Renal cortical epithelial cell (primary cell): ENCODE measurements around the gene CDK14. TPM values are rescaled to one million over a fixed set of nuclear protein-coding genes. Genes with fewer than 3 reads are reported as not detected.
A peak's percentile ranks its signal among the peaks of the same experiment; 100 is the strongest.

ENCODE experiments used
- DNase-seq: peaks from one replicate; pipeline ENCODE4 v3.0.0-alpha.2; 2011; ENCODE audit warnings: low read depth
- total RNA-seq: library from RNA; depleted of rRNA; stranded (reverse); fragments of >200 nt; gene quantifications from 2 replicates; pipeline ENCODE4 v1.2.3, GENCODE V29; 2014

Gene CDK14
- total RNA-seq, 1 donor from 2014 or later = 30.2 TPM

DNA sequence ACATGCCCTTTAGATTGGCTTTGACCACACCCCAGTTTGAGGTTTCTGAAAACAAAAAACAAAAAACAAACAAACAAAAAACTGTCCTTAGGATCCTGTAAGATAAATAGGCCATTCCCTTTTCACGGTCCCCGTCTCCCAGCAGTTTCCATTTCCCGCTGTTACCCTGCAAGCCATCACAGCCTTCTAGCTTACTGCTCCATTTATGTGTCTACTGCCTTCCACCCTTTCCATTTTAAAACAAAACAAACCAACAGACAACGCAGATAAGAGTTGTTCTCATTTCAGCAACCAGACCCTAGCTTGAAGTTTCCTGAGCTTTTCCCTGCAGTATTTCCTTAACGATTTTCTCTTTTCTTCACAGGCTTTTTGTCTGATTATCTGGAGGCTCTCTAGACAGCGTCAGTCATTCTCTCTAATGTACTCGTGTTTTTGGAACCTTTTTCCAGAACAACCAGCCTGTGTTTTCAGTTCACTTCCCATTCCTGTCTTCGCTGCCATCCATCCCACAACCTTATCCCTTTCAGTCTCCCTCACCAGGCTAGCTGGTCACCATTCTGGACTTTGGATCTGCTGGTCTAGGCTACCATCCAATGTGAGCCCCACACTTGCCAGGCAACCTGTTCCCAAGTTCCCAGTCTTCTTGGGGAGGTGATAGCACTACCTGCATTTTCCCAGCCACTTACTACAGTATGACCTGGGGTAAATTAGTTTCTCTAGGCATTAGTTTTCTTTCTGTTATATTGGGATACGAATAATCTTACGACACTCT is 350.8 kb downstream of the CDK14 start:
- DNase-seq = no peak

DNA sequence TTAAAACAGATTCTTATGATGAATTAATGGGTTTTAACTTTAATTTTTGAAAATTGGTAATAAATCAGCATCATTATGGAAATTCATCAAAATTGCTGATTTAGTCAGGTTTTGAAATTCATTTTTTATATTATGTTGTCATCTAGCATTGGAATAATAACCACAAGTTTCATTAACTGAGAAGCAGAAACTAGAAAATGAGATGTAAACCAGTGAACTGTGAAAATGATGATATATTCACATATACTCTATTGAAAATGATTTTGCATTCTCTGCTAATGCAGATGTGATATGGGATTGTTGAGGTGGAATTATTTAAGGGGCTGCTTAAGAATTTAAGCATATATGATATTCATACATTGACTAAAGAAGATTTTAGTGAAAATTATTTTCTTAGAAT is 352.0 kb downstream of the CDK14 start:
- no peak for DNase-seq

DNA sequence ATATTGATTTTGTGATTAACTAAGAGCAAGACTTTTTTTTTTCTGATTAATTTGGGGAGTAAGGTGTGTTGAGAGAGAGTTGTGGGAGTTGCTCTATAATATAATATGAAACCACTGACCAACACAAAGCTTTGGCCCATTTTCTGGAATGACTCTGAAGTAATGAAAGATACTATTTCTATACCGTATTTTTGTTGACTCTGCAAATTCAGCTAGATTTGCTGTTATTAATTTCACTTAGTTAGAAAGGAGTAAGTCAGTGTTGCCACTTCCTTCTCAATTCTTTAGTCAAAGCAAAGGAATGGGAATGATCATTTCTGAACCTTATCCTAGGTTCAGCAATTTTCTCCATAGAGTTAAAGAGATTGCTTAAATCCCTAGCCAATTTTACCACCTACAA is 355.1 kb downstream of the CDK14 start:
- no peak for DNase-seq

DNA sequence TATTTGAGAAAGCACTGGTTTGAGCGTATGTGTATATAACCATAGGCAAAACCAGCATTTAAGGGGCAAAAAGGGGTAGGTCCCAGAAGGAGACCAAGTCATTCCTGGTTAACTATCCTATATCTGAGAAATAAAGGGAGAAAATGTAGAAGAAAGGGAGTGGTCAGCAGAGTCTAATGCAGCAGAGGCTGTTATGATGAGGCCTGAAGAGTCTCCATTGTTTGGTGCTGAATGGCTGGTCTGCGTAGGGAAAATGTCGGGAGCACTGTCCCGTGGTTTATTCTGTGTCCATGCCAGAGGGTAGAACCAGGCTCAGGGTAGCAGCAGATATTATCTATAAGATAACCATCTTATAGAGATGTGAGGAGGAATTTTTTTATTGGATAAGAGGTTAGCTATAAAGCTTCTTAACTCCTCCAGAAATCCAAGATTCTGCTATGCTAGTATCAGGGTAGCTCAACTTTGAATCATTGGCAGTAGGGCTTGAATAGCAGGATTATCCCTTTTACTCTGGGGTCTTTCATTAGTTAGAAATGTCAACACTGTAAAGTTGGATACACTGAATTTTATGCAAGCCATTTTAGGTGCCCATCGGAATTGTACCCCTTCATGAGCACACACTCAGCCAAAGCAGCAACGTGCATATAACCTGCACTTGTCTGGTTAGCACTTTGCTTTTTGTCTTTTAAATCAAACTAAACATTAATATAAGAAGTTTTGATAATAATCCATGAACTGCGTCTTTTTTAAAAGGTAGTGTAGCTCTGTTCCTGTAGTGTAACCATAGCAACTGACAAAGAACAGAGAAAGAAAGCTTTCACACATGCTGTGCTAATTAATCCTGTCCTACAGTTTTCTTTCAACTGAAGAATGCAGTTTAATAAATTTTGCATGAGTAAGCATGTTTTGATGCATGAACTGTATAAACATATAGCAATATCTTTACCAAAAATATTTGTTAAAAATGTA is 356.1 kb downstream of the CDK14 start:
- peak; percentile 22 for DNase-seq

DNA sequence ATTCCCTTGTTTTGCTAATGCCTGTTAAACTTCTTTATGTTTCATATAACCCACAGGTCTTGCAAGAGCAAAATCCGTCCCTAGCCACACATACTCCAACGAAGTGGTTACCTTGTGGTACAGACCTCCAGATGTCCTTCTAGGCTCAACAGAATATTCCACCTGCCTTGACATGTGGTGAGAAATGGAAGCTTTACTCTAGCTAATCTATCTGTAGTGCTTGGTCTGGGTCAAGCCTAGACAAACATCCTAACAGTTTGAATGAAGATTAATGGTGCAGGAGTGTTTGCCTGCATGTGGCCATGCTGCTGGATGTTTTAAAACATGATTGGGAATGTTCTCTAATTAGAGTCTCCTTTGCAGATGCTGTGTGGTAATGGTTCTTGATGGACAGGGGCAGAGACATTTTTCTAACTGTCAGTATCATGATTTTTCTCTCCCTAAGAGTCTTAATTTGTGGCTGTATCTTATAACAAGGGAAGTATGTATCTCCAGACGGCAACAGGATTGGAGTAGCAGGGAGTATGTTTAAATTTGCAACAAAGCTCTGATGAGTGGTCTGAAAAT is 359.6 kb downstream of the CDK14 start:
- peak; percentile 31 for DNase-seq

DNA sequence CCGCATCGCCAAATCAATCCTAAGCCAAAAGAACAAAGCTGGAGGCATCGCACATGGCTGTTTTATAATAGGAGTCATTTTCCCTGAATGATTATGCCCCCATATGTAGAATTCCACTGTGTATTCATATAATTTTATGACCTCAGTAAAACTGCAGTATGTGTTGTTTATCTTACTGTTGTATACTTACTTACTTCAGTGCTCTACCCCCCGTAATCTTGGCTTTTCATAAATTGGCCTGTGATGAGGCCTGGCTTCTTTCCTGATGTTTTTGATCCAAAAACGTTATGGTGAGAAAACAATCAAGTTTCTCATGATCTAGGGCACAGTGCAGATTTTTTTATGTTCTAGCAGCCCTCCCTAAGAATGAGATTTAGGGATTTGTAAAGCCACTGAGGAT is 361.8 kb downstream of the CDK14 start:
- no peak for DNase-seq

DNA sequence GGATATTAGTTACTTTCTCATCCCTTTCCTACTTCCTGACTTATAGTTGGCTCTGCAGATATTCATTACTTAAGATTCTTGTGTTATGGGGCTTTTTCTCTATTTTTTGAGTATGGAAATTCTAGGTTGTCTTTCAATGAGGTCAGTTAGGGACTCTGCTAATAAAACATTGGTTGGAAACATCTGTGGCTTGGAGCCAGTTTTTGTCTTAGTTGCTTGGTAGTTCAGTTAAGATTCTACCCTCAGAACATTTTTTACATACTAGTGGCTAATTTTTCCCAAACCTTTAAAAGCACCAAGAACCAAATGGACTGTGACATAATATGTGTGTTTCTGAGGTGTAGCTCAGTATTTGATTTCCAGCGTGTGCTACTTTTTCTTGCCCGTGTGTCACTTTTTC is 362.5 kb downstream of the CDK14 start:
- DNase-seq = peak; percentile 92

DNA sequence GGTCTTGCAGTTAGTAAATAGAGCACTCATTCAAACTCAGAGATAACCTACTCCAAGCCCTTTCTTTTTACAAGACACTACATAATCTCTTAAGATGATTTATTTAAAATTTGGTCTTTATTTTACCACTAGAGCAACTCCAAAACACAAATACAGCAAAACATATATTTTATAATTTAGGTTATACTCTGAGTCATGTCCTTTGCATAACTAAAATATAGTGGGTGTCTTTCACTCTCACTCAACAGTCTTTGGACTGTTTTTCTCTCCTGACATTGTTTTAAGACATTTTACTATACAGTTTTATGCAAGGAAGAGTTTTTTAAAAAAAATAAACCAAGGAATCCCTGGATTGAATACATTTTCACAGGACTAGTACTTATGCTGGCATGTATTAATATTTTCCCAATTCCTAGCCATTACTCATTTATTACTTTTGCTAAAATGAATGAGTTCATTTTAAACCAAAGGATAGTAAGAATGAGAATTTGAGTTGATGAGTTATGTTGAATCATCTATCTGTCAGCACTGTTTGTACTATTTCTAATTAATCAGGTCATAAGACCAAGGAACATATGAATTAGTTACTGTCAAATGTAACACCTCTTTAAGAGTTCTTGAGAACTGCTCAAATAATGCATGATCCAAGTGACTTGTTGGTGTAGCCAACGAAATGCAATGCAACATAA is 365.1 kb downstream of the CDK14 start:
- DNase-seq = peak; percentile 27

DNA sequence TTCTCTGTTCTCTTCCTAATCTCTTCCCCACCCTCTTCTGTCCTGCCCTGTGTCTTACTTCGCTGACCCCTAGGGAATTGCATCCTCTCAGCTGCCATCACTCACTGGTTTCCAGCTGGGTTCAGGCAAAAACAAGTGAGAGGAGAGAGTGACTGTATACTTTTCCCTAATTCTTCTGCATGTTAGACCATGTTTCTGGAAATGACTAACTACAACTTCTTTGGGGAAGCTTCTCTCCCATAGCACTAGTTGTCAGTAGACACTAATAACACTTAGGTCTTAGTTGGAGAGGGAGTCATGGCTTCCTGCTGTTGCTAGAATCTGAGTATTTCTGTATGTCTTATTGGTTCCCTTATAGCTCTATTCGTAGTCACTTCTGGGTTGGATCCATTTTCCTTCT is 369.1 kb downstream of the CDK14 start:
- DNase-seq = no peak

DNA sequence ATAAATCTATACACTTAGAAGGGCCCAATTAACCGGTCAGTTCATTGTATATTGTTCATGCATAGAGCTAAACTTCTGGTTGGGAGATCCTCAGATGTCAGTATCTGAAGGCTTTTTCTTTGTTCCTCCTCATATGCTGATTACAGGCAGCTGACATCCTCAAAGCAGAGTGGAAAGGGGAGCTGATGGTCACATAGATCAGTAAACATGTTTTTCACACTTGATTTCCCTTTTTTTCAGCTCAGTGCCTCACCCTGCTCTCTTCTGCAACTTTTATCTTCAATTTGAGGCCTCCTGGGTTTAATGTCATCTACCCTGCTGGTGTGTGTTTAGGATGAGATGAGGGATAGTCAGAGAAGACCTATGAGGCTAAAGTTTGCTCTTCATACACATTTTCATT is 370.2 kb downstream of the CDK14 start:
- no peak for DNase-seq

DNA sequence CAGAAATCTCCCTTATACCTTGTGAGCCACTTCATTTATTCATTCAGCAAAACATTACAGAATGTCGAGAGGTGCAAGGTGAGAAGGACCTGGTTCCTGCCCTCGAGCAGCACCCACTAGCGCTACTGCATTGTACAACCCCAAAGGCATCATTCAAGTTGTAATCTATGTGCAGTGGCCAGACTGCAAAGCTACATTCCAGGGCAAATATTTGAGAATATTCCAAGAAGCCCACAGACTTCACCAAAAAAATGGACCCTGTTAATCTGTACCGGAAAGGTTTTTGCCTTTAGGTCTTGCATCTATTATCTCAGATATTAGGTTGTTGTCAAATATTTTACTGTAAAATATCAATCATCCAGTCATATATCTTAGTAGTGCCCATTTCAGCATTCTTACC is 372.8 kb downstream of the CDK14 start:
- DNase-seq = peak; percentile 8

DNA sequence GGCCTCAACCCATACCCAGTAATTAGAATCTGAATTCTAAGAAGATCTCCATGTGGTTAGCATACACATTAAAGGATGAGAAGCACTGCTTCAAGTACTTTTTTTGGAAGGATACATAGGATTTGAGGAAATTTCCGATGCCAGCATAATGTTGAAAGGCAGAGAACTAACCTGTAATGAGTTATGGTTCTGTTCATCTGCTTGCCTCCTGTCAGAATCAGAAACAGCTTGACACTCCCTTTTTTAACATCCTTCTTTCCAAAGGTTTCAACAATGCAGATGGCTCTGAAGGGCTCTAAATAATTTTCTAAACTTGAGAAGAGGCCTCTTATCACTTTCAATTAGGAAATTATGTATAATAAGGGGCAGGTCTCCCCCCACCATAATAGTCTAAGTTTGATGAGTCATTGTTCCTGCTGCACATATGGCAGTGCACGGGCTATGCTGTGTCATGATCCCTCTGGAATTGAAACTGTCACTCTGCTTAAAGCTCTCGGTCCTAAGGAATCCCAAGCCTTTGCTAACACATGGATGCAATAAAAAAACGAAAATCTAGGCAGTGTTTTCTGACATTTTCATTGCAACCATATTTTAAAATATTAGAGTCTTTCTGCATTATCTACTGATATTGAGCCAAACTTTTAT is 376.9 kb downstream of the CDK14 start:
- no peak for DNase-seq

DNA sequence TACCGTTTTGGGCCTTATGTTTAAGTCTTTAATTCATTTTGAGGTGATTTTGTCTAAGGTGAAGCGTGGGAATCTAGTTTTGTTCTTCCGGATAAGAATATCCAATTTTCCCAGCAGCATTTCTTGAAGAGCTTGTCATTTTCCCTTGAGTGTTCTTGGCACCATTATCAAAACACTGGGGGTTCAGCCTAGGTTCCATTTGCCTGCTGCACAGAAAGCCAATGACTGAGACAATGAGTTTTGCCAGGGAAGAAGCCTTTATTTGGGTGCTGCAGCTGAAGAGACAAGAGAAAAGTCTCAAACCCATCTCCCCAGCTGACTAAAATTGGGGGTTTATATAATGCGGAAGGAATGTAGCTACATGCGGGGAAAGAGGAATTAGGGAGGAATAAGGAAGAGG is 380.9 kb downstream of the CDK14 start:
- DNase-seq = no peak

DNA sequence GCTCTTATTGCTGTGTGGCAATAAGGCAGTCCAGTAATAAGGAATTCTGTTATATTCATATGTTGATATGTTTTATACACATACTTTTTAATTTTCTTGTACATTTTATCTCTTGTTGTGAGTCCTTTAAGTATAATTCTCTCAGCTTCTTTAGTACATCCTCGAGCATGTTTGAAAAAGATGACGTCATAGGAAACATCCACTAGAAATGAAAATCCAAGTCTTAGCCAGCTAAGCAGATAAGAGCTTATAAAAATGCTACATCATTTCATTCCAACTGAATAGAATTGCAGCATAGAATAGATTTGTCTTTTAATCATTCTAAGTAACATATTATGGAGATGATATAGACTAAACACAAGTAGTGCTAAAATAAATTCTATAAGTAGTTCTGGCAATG is 384.4 kb downstream of the CDK14 start:
- DNase-seq = no peak

DNA sequence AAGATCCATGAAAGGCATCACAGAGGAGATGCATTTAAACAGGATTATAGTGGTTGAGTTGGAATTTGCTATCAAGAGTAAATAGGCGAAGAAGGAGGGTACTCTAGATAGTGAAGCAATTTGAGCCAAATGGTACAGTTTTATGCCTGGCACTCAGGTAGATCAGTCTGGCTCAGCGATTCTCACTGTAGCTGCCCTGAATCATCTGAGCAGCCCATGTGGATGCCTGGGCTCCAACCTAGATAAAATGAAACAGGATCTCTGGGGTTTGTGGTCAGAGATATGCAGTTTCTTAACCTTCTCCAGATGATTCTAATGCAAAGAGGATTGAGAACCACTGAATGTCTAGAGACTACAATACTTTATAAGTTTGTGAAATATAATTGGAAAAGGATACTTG is 386.1 kb downstream of the CDK14 start:
- DNase-seq = no peak

DNA sequence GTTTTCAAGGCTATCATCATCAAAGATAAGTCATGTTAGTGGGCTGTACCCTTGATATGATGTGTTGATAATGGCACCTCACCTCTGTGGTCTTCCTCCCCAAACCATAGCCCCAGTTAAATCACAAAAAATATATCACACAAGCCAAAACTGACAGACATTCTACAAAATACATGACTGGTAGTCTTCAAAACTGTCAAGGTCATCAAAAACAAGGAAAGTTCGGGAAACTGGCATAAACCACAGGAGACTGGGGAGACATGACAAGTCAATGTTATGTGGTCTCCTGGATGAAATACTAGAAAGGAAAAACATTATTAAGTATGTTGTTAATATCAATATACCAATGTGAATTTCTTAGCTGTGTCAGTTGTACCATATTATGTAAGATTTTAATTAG is 388.6 kb downstream of the CDK14 start:
- no peak for DNase-seq

DNA sequence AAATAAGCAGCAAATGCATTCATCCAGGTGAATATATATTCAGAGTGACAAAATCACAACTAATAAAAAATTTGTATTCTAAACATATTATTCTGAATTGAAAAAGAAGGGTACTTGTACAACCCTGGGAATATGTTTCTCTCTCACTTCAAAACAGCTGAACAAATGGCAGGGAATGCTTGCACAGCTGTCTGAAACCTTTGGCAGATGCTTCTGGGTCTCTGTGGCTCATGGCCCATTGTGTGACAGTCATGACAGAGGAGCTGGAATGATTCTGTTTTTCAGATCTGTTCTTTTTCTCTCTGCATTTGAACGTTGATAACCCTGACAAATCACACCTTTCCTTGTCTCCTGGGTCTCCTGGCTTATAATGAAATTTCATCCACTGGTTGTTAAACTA is 392.4 kb downstream of the CDK14 start:
- no peak for DNase-seq

DNA sequence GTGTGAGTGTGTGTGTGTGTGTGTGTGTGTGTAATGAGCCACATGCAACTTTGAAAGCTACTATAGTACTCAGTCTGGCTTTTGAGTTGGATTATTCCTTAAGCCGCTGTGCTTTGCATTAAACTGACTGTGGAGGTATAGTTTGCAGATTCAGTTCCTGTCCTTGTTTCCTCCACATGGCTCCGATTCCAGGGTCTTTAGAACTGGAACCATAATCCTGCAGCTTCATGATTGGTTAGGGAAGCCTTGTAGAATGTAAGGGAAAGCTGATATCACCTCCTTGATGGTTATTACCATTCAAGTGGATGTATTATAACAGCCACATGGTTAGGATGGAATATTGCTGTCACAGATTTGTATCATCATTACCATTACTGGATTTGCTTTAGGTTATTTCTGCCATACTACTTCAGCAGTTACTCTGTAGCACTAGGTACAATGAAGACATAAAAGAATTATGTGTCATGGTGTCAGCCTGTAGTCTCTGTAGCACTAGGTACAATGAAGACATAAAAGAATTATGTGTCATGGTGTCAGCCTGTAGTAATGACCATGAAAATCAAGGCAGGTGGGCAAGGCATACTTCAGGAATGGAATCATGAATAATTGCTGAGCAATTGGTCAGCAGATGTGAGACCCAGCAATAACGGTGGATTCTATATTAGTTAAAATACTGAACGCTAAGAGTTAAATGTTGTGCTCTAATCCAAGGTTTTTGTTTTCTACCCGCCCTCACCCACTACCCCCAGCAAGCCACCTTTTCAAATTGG is 393.1 kb downstream of the CDK14 start:
- no peak for DNase-seq

DNA sequence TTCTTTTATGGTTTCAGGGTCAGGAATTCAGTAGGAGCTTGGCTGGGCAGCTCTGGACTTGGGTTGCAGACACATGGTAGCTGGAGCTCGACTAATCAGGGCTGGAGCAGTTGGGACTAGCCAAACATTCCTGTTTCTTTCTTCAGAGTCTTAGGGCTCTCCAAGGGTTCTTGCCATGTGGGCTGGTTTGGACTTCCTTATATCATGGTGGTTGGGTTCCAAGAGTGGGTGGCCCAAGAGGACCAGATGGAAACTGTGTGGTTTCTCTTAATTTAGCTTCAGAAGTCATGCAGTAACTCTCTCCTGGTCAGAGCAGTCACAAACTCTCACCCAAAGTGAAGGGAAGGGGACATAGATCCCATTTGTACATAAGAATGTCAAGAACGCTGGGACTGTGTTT is 398.0 kb downstream of the CDK14 start:
- DNase-seq = no peak

DNA sequence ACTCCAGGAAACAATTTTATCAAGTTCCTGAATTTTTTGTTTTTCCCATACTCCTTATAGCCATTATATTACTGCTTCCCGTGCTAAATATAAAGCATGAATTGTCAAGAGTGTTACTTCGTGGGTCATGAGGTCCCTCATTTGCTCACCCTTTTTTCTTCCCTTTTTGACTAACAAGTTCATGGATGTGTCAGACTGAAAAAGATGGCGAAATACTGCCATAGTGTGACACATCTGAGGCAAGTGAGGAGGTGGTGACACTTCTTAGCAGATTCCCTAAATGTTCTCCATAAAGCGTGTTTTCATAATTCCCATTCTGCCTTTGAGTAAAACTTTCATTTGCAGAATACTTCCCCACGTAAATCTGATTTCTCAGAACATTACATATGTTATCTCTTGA is 398.5 kb downstream of the CDK14 start:
- no peak for DNase-seq

DNA sequence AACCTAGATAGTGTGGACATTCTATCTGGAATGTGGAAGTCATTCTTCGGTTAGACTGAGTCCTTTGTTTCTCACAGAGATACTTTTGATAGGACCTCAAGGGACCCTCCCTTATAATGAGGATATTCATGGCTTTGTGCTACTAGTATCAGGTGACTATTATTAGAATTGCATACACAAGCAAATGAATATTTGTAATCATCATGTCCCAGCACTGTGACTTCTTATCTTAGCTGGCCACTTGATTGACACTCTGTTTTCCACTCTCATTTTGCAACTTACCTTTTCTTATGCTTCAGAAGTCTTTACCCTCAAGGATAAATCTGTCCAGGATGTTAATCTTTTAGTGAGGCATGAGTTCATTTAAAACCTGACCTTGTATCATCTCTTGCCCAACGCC is 399.9 kb downstream of the CDK14 start:
- no peak for DNase-seq
